Subcutaneous adipose tissue (tissue), 4 donors: ENCODE measurements around the gene RABAC1. TPM values are rescaled to one million over a fixed set of nuclear protein-coding genes. Genes with fewer than 3 reads are reported as not detected.

Experiments used
- CTCF ChIP-seq: fragments of 450-650 bp; IDR thresholded peaks from one replicate; pipeline ENCODE4 v1.5.1; 2016; ENCODE audit warnings: low read depth, mild to moderate bottlenecking, control low read depth, antibody characterized with exemption, moderate library complexity
- total RNA-seq, 4 donors: library from RNA; depleted of rRNA; stranded (reverse); fragments of >200 nt; gene quantifications; one replicate each; pipeline ENCODE4 v1.1.0, GENCODE V29; 2016

The RABAC1 gene
- total RNA-seq, 4 donors from 2014 or later = 104 to 159 (median 137) TPM

- no peak for TF ChIP-seq CTCF
Observed at GRCh38 chr19:41912899-41913537, 46.1 kb downstream of the RABAC1 start.

- no peak for TF ChIP-seq CTCF
Observed at GRCh38 chr19:41911889-41912731, 47.0 kb downstream of the RABAC1 start.

- TF ChIP-seq CTCF = no peak
Observed at GRCh38 chr19:41910992-41911888, 47.9 kb downstream of the RABAC1 start.

- no peak for TF ChIP-seq CTCF
Observed at GRCh38 chr19:41910240-41910991, 48.7 kb downstream of the RABAC1 start.

GRCh38 chr19:41909706-41910105 is 49.4 kb downstream of the RABAC1 start:
- TF ChIP-seq CTCF = no peak

GRCh38 chr19:41908724-41909464 is 50.2 kb downstream of the RABAC1 start:
- TF ChIP-seq CTCF = no peak
